Activated T-cell treated with anti-CD3 and anti-CD28 coated beads, Interleukin-2, amount 50 U/mL, for 72 hours (primary cell): ENCODE measurements around the gene FRMD1. TPM values are rescaled to one million over a fixed set of nuclear protein-coding genes. Genes with fewer than 3 reads are reported as not detected.

Source experiments
- ATAC-seq, 2 donors: fragments of 150-1000 bp; cut with Tn5 transposase; replicated peaks in 1 of 2; 2 replicates each; pipeline ENCODE4 v1.10.0; 2021; ENCODE audit warnings: moderate library complexity in 2 of 2, mild to moderate bottlenecking in 1 of 2
- DNase-seq, 2 donors: peaks; one replicate each; pipeline ENCODE4 v3.0.0; 2021 to 2022; ENCODE audit warnings: mixed read lengths in 1 of 2
- H3K27ac Mint-ChIP-seq: one replicate; pipeline ENCODE4 v1.8.0; 2022; ENCODE audit warnings: mild to moderate bottlenecking, moderate library complexity, mixed read lengths
- H3K27me3 Mint-ChIP-seq: one replicate; pipeline ENCODE4 v1.8.0; 2022; ENCODE audit warnings: low read depth, mixed read lengths
- H3K36me3 Mint-ChIP-seq, 2 donors: one replicate each; pipeline ENCODE4 v1.8.0; 2022; ENCODE audit warnings: mixed read lengths in 2 of 2, mild to moderate bottlenecking in 1 of 2; ENCODE audit not compliant: insufficient read depth in 2 of 2
- H3K4me1 Mint-ChIP-seq: one replicate; pipeline ENCODE4 v1.8.0; 2022; ENCODE audit warnings: low read depth, mixed read lengths
- H3K4me3 Mint-ChIP-seq, 2 donors: one replicate each; pipeline ENCODE4 v1.8.0; 2022; ENCODE audit warnings: mild to moderate bottlenecking in 2 of 2, mixed read lengths in 2 of 2, moderate library complexity in 2 of 2
- H3K9me3 Mint-ChIP-seq, 2 donors: one replicate each; pipeline ENCODE4 v1.8.0; 2022; ENCODE audit warnings: mixed read lengths in 2 of 2
- total RNA-seq, 2 donors: library from RNA; stranded (reverse); gene quantifications; one replicate each; pipeline ENCODE4 v1.2.3, GENCODE V29; 2022

Gene FRMD1
- total RNA-seq, 2 donors from 2014 or later = 0.05 to 0.09 TPM

DNA sequence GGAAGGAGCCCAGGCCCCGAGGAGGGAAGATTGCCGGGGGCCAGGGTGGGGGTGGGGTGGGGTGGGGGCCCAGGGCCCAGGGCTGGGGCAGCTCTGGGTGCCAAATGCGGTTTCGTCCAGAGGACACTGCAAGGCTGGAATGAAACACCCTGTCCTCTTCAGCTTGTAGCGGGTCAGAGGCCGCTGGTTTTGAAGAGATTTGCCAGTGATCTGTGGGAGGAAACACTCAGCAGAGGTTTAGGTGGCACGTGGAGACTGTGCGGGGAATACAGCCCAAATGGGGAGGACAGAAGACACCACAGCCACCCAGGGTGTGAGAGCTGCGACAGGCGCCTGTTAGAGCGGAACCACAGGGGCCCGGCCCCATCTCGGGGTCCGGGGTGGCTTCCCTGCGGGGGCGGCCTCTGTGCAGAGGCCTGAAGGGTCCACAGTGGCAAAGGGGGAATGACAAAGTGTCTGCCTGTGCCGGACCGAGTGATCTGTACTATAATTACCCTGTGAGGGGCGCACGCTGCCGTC, 29.2 kb downstream of the FRMD1 start:
- Mint-ChIP-seq H3K27me3 (no peaks in the 10 kb centered on the region), H3K36me3 (no peaks in the 10 kb centered on the region), H3K4me3 (no peak overlapping the region), H3K9me3 (no peaks in the 10 kb centered on the region), H3K27ac (no peak overlapping the region), H3K4me1 (no peaks in the 10 kb centered on the region)
- ATAC-seq (no peak), DNase-seq (no peak)

DNA sequence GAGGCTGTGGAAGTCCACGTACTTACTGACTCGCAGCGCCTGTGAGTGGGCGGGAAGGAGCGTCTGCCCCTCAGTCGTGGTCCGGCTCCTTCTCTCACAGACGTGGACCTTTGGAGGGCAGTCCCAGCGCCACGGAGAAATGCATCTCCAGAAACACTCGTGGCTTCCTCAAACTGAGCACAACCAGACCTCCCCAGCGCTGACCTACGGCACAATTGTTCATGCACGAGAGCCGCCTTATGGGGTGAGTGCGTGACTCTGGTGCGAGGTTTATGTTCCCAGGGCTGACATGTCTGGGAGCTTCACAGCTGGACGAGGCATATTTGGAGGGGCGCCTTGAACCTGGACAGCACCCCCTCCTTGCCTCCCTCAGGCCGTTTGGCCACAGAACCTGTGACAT, 29.7 kb downstream of the FRMD1 start:
- no peaks in the 10 kb centered on the region for H3K4me1 Mint-ChIP-seq
- no peak for ATAC-seq
- H3K9me3 Mint-ChIP-seq = no peaks in the 10 kb centered on the region
- H3K27me3 Mint-ChIP-seq = no peaks in the 10 kb centered on the region
- H3K27ac Mint-ChIP-seq = no peak overlapping the region
- no peak overlapping the region for H3K4me3 Mint-ChIP-seq
- no peak for DNase-seq
- no peaks in the 10 kb centered on the region for H3K36me3 Mint-ChIP-seq

DNA sequence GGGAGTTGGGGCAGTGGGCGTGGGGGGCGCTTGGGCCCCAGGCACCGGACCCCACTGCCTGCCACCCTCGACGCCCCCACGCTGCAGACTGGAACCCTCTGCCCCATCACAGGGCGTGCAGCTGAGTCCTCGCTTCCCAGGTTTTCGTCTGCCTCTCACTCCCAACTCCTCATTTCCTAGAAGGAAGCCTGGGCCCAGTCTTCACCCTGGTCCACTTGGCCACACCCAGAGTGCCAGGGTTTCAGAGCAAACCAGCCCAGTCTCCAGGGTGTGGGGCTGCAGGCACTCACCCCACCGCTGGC, 30.3 kb downstream of the FRMD1 start:
- H3K27ac Mint-ChIP-seq = no peak overlapping the region
- no peaks in the 10 kb centered on the region for H3K4me1 Mint-ChIP-seq
- no peak for ATAC-seq
- H3K4me3 Mint-ChIP-seq = no peak overlapping the region
- H3K36me3 Mint-ChIP-seq = no peaks in the 10 kb centered on the region
- H3K27me3 Mint-ChIP-seq = no peaks in the 10 kb centered on the region
- H3K9me3 Mint-ChIP-seq = no peaks in the 10 kb centered on the region
- DNase-seq = no peak

DNA sequence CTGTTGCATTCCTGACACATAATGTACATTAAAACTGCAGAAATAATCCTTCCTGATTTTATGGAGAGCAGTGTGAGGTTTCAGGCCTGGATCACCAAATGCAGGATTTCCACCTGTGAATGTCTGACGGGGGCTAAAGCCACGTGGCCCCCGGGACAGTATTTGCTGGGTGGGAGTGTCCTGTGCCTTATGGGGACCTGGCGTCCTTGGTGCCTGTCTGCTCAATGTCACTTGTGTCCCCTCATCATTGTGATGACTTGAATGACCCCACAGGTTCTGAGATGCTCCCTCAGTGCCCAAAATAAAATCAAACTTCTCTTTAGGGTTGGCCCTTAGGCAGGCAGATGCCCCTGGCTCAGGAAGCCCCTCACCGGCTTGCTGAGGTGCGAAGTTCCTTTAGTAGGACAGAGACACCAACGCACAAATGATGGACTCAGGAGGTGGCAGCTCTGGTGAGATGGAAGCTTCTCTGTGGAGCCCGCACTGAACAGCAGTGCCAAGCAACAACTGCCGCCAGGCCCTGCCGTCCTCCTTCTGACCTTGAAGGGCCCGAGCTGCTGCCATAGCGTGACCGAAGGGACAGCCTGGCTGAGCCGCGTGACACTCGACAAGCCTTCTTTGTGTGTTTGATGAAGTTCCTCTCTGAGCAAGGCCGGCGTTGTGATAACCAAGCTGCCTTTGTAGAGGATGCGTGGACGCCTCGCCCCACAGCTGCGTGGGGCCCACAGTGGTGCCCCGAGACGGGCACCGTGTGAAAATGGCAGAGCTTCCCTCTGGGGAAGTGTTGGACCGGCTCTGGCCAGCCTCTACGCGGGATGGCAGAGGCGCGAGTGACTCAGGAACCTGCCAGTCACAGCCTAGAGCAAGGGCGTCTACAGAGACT, 30.9 kb downstream of the FRMD1 start:
- H3K27ac Mint-ChIP-seq = no peak overlapping the region
- no peaks in the 10 kb centered on the region for H3K9me3 Mint-ChIP-seq

DNA sequence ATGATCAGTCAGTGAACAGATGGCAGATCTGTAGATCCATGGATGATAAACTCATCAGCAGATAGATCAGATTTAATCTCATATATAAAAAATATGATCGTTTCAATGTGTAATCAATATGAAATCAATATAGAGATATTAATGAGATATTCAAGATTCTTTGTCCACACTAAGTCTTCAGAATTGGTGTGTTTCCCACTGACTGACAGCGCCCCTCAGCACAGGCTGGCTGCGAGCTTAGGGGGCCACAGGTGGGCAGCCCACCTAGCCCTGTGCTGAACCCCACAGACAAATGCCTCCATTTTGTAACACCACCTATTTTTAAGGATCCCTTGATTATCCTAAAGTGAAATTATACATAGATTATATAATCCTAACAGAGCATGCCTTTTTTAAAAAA, 32.3 kb downstream of the FRMD1 start:
- no peak for ATAC-seq
- no peaks in the 10 kb centered on the region for H3K9me3 Mint-ChIP-seq
- no peaks in the 10 kb centered on the region for H3K4me1 Mint-ChIP-seq
- H3K27me3 Mint-ChIP-seq = no peaks in the 10 kb centered on the region
- no peak overlapping the region for H3K4me3 Mint-ChIP-seq
- peaks cover 0 to 1% of the 10 kb centered on the region in 2 donors for H3K36me3 Mint-ChIP-seq
- no peak overlapping the region for H3K27ac Mint-ChIP-seq
- no peak for DNase-seq

More for the DNA sequence above, 30.9 kb downstream of the FRMD1 start:
- Mint-ChIP-seq H3K4me3 (no peak overlapping the region), H3K27me3 (no peaks in the 10 kb centered on the region), H3K4me1 (no peaks in the 10 kb centered on the region), H3K36me3 (no peaks in the 10 kb centered on the region)
- DNase-seq (no peak), ATAC-seq (no peak)

DNA sequence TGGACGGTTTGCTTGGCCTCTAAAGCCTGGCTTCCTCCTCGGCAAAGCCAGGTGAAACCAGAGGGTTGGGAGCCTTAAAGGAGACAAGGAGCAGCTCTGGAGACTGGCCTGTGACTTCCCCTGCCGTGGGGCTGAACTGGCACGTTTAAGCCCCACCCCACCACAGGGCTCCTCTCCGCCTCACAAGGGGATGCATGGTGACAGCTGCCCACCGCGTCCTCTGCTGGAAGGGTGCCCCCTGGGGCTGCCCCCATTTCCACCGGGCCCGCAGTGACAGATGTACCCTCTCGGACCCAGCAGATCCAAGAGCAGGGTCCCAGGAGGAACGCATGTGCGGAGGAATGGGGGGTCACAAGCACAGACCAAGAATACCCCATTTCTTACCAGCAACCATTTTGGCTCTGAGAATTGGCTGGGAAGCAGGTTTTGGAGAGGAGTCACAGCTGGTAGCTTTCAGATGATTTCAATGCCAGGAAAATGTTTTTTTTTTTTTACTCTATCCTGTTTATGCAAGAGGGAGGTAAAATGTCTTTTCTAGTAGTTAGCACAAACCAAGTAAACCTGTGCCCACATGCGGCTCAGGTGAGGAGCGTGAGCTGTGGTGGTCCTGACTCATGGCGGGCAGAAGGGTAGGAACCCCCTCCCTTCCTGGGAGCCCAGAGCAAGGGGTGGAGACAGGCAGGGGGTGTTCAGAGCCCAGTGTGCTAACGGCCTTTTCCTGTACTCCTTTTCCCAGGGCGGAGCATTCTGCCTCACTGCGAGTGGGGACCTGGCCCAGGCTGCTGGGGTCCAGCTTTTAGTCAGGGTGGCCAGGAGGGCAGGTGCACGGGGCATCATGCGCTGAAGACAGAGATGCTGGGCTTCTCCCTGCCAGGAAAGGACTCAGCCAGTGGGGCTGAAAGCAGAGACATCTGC, 33.0 kb downstream of the FRMD1 start:
- H3K27ac Mint-ChIP-seq = no peak overlapping the region
- H3K4me3 Mint-ChIP-seq = no peak overlapping the region
- no peaks in the 10 kb centered on the region for H3K27me3 Mint-ChIP-seq
- H3K36me3 Mint-ChIP-seq = peaks cover 0 to 1% of the 10 kb centered on the region in 2 donors
- H3K9me3 Mint-ChIP-seq = no peaks in the 10 kb centered on the region
- DNase-seq (no peak), ATAC-seq (no peak)
- no peaks in the 10 kb centered on the region for H3K4me1 Mint-ChIP-seq

DNA sequence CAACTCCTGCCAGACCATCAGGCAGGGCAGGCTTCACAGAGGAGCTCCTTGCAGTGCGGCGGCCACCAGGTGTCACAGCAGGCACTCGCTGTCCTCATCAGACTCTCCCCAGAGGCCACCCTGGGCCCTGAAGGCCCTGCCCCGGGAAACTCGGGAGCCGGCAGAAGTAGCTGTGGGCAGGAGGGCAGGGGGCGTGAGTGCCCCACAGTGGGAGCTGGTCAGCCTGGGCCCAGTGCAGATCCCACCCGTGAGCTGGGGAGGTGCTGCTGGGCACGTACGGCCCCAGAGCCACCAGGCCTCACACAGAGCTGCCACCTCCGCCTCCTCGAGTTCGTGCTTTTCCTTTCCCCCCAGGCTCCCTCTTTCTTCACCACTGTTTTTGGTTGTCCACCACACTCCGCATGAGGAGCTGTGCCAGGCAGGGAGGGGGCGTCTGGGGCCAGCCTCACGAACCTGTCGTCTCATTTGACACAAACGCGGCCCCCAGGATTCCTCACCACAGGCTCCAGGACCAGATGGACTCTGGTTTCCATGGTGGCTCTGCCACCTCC, 33.8 kb downstream of the FRMD1 start:
- Mint-ChIP-seq H3K27me3 (no peaks in the 10 kb centered on the region), H3K9me3 (no peaks in the 10 kb centered on the region), H3K36me3 (peaks cover 0 to 4% of the 10 kb centered on the region in 2 donors), H3K27ac (no peak overlapping the region), H3K4me3 (no peak overlapping the region), H3K4me1 (no peaks in the 10 kb centered on the region)
- no peak for ATAC-seq
- DNase-seq = no peak

DNA sequence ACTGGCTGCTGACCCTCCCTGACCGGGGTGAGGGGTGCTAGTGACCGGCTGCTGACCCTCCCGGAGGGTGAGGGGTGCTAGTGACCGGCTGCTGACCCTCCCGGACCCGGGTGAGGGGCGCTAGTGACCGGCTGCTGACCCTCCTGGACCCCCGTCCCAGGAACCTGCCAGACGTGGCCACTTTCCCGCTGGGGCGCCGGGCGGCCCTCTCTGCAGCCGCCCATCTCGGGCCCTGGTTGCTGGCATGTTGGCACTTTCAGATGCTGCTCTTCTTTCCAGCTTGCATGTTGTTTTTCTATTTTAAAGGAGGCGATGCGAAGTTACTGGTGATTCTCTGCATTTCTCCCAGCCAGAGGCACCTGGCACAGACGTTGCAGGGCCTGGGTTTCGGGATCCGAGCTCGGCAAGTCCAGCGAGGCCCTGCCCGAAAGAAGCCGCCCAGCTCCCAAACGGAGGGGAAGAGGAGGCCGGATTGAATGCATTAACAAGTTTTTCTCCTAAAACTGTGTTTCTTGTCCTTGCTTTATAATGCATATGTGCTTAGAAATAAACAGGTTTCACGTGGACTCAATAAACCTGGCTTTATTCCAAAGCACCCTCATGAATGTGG, 34.4 kb downstream of the FRMD1 start:
- peaks cover 0 to 8% of the 10 kb centered on the region in 2 donors for H3K36me3 Mint-ChIP-seq
- DNase-seq (no peak), ATAC-seq (no peak)
- H3K4me3 Mint-ChIP-seq = no peak overlapping the region
- H3K4me1 Mint-ChIP-seq = no peaks in the 10 kb centered on the region
- H3K27ac Mint-ChIP-seq = no peak overlapping the region
- H3K9me3 Mint-ChIP-seq = no peaks in the 10 kb centered on the region
- no peaks in the 10 kb centered on the region for H3K27me3 Mint-ChIP-seq

DNA sequence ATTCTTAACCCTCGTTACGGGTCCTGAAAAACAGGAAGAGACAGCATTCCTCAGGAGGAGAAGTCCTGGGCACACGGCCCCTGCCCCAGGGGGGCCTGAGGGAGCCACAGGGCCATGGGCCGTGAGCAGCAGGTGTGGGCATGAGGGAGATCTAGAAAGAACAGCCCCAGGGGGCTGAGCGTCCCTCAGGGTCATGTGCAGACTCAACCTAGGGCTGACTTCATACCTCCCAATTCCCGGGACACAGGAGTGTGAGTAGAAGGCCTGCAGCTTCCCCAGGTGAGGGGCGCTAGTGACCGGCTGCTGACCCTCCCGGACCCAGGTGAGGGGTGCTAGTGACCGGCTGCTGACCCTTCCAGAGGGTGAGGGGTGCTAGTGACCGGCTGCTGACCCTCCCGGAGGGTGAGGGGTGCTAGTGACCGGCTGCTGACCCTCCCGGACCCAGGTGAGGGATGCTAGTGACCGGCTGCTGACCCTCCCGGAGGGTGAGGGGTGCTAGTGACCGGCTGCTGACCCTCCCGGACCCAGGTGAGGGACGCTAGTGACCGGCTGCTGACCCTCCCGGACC, 35.1 kb downstream of the FRMD1 start:
- DNase-seq = no peak
- Mint-ChIP-seq H3K27me3 (no peaks in the 10 kb centered on the region), H3K9me3 (no peaks in the 10 kb centered on the region), H3K4me1 (no peaks in the 10 kb centered on the region), H3K4me3 (no peak overlapping the region), H3K36me3 (peaks cover 0 to 9% of the 10 kb centered on the region in 2 donors), H3K27ac (no peak overlapping the region)
- no peak for ATAC-seq

DNA sequence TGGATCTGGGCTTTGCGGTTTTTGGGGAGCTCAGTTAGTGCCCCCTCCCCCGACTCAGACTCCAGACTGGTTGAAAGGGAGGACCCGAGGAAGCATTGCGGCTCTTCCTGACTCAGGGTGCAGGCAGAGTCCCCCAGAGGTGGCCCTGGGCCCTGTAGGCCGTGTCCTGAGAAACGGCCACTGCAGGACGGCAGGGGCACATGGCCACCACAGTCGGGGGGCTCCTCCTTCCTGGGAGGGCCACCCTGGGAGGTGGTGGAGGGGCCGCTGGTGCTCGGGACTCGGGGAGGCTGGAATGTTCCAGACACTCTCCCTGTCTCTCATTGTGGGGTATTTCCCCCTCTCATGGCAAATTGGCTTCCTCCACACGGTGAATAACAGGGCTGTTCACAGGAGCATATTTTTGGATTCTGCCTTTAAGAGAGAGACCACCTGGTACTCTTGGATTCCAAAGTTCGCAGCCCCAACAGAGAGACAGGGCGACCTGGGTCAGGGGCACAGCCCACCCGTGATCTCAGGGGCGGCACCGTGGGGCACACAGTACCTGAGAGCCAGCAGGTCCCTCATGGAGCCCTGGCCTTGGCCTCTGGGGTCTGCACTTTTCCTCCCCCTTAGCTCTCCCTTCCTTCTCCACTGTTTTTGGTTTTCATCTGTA, 35.7 kb downstream of the FRMD1 start:
- ATAC-seq (no peak), DNase-seq (no peak)
- Mint-ChIP-seq H3K36me3 (peaks cover 2 to 12% of the 10 kb centered on the region in 2 donors), H3K27ac (no peak overlapping the region), H3K9me3 (peaks cover 0 to 2% of the 10 kb centered on the region in 2 donors), H3K4me1 (no peaks in the 10 kb centered on the region), H3K4me3 (no peak overlapping the region), H3K27me3 (no peaks in the 10 kb centered on the region)

DNA sequence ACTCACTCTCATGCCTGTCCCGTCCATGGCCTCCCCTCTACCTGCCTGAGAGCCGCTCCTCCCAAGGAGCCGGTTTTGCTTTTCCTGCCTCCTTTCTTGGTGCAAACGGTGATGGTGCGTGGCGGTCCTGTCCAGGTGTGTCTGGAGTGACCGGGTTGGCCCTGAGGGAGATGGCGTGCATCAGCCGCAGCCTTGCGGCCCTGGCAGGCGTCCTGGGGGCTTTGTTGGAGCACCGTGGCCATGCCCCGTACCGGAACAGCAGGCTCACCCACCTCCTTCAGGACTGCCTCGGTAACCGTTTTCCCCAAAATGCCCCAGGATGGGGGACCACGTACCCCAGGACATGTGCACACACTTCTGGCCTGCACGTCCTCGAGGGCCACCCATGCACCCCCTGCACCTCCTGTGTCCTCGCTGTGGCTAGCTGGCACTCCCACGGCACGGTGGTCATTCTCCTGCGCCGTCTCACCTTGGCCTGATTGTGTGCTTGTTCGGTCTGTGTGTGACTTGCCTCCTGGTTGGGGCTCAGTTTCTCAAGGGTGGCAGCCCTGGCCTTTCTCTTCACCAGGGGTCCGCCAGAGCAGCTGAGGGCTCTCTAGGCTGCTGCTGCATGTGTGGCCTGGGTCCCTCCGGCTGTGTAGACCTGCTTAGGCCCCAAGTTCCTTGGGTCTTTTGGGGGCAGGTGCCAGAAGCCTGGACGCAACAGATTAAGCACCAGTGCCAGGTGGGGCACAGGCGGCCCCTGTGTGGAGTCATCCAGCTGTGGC, 36.4 kb downstream of the FRMD1 start:
- H3K4me3 Mint-ChIP-seq = no peak overlapping the region
- no peak overlapping the region for H3K27ac Mint-ChIP-seq

More for the DNA sequence above, 36.4 kb downstream of the FRMD1 start:
- no peak for ATAC-seq
- H3K27me3 Mint-ChIP-seq = no peaks in the 10 kb centered on the region
- no peak for DNase-seq
- no peaks in the 10 kb centered on the region for H3K4me1 Mint-ChIP-seq
- H3K9me3 Mint-ChIP-seq = peaks cover 0 to 2% of the 10 kb centered on the region in 2 donors
- H3K36me3 Mint-ChIP-seq = peaks cover 4 to 12% of the 10 kb centered on the region in 2 donors
